ENCODE measurements around the gene SETMAR. TPM values are rescaled to one million over a fixed set of nuclear protein-coding genes. Genes with fewer than 3 reads are reported as not detected.

SETMAR gene
- polyA plus RNA-seq, 3 donors = 3.1 to 7.2 (median 3.5) TPM

DNA sequence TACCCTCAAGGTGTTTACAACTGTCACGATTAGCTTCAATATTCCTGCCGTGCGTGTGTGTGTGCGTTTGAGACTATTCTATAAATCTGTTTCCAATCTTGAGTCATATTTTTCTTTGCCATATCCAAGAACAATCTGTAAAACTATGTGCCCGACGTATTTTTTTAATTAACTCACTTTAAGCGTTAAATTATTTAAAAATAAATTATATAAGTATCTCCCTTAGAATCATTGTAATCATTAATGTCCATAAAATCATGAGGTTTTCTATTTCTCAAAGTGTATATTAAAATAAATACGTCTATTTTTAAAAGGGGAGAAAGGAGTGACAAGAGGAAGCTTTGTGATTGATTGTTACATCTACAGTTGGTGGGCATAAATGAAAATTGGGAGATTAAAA lies 2.9 kb downstream of the SETMAR start:
- WGBS (ENCODE audit: insufficient coverage) = 100% methylated on average over 4 of the region's 8 CpGs
- no peaks in the 10 kb centered on the region for H3K9me3 ChIP-seq (replicated peaks in 1 of 2; ENCODE audit: control insufficient read depth in 1 of 2, insufficient read depth in 1 of 2, low read length in 2 of 2)
- H3K4me3 ChIP-seq (replicated peaks in 1 of 3; ENCODE audit: low read depth in 2 of 3, low read length in 3 of 3) = no peak overlapping the region
- H3K27ac ChIP-seq (ENCODE audit: low read depth in 1 of 2, low read length in 2 of 2) = no peak overlapping the region
- DNase-seq = no peak
- H3K36me3 ChIP-seq (replicated peaks in 1 of 2; ENCODE audit: control insufficient read depth in 1 of 2, insufficient read depth in 2 of 2, low read length in 2 of 2) = peaks cover 0 to 16% of the 10 kb centered on the region in 2 donors
- H3K9ac ChIP-seq (ENCODE audit: insufficient read depth, low read length, poor library complexity, severe bottlenecking) = no peak overlapping the region
- H4K20me1 ChIP-seq (ENCODE audit: insufficient read depth, low read length) = no peaks in the 10 kb centered on the region
- no peak overlapping the region for H3K4me2 ChIP-seq (replicated peaks; ENCODE audit: extremely low read depth, low read length, poor library complexity, severe bottlenecking)
- H3K36me3 Mint-ChIP-seq = peaks cover 7 to 12% of the 10 kb centered on the region in 2 donors
- H3K27ac Mint-ChIP-seq = no peak overlapping the region
- no peak overlapping the region for H3K4me3 Mint-ChIP-seq
- peaks cover 29% of the 10 kb centered on the region for H3K4me1 Mint-ChIP-seq
- H3K79me2 ChIP-seq (ENCODE audit: insufficient read depth, low read length) = peaks cover 30% of the 10 kb centered on the region
- no peaks in the 10 kb centered on the region for H3K27me3 ChIP-seq (ENCODE audit: control insufficient read depth in 2 of 2, insufficient read depth in 2 of 2, low read length in 2 of 2)
- H2AFZ ChIP-seq (ENCODE audit: insufficient read depth, low read depth, low read length, poor library complexity, severe bottlenecking) = no peak overlapping the region
- peaks cover 21 to 25% of the 10 kb centered on the region in 2 donors for H3K4me1 ChIP-seq (ENCODE audit: control insufficient read depth in 1 of 2, insufficient read depth in 2 of 2, low read length in 2 of 2)
- TF ChIP-seq, protein P1, sequence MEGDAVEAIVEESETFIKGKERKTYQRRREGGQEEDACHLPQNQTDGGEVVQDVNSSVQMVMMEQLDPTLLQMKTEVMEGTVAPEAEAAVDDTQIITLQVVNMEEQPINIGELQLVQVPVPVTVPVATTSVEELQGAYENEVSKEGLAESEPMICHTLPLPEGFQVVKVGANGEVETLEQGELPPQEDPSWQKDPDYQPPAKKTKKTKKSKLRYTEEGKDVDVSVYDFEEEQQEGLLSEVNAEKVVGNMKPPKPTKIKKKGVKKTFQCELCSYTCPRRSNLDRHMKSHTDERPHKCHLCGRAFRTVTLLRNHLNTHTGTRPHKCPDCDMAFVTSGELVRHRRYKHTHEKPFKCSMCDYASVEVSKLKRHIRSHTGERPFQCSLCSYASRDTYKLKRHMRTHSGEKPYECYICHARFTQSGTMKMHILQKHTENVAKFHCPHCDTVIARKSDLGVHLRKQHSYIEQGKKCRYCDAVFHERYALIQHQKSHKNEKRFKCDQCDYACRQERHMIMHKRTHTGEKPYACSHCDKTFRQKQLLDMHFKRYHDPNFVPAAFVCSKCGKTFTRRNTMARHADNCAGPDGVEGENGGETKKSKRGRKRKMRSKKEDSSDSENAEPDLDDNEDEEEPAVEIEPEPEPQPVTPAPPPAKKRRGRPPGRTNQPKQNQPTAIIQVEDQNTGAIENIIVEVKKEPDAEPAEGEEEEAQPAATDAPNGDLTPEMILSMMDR (IDR thresholded peaks at IDR 0.05) = no peak
- peaks cover 0 to 3% (median 1%) of the 10 kb centered on the region in 3 donors for H3K27me3 Mint-ChIP-seq (ENCODE audit: low read depth in 3 of 3)
- intact Hi-C loops (cut with micrococcal nuclease) = no loop called here
- H3K9me3 Mint-ChIP-seq = peaks cover 0 to 4% (median 0%) of the 10 kb centered on the region in 7 donors

DNA sequence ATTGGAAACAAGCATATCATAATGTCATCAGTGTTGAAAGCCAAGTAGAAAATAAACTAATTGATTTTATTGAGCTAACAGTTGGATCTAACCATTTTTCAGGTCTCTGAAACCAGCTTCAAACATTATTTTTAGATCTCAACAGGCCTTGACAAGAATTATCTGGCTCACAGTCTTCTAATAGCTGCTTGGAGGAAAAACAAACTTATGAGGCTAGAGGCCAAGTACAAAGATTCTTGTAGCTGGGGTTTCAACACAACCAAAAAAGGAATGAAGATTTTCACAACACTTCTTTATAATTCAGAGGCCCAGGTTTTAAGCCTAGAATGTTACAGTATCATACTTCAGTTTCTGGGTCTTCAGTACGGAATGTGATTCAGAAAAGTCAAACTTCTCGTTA lies 3.7 kb downstream of the SETMAR start:
- H3K4me3 ChIP-seq (replicated peaks in 1 of 3; ENCODE audit: low read depth in 2 of 3, low read length in 3 of 3) = no peak overlapping the region
- no peak overlapping the region for H3K27ac ChIP-seq (ENCODE audit: low read depth in 1 of 2, low read length in 2 of 2)
- H3K36me3 Mint-ChIP-seq = peaks cover 10% of the 10 kb centered on the region in 2 donors
- H3K4me1 ChIP-seq (ENCODE audit: control insufficient read depth in 1 of 2, insufficient read depth in 2 of 2, low read length in 2 of 2) = peaks cover 21 to 25% of the 10 kb centered on the region in 2 donors
- no peaks in the 10 kb centered on the region for H4K20me1 ChIP-seq (ENCODE audit: insufficient read depth, low read length)
- H3K36me3 ChIP-seq (replicated peaks in 1 of 2; ENCODE audit: control insufficient read depth in 1 of 2, insufficient read depth in 2 of 2, low read length in 2 of 2) = peaks cover 0 to 16% of the 10 kb centered on the region in 2 donors
- H2AFZ ChIP-seq (ENCODE audit: insufficient read depth, low read depth, low read length, poor library complexity, severe bottlenecking) = no peak overlapping the region
- peaks cover 0 to 3% (median 0%) of the 10 kb centered on the region in 7 donors for H3K9me3 Mint-ChIP-seq
- TF ChIP-seq, protein P1 (IDR thresholded peaks at IDR 0.05) = no peak
- H3K9me3 ChIP-seq (replicated peaks in 1 of 2; ENCODE audit: control insufficient read depth in 1 of 2, insufficient read depth in 1 of 2, low read length in 2 of 2) = no peaks in the 10 kb centered on the region
- H3K4me3 Mint-ChIP-seq = no peak overlapping the region
- H3K4me1 Mint-ChIP-seq = peaks cover 32% of the 10 kb centered on the region
- DNase-seq = no peak
- H3K4me2 ChIP-seq (replicated peaks; ENCODE audit: extremely low read depth, low read length, poor library complexity, severe bottlenecking) = no peak overlapping the region
- peaks cover 30% of the 10 kb centered on the region for H3K79me2 ChIP-seq (ENCODE audit: insufficient read depth, low read length)
- H3K27me3 ChIP-seq (ENCODE audit: control insufficient read depth in 2 of 2, insufficient read depth in 2 of 2, low read length in 2 of 2) = no peaks in the 10 kb centered on the region
- WGBS (ENCODE audit: insufficient coverage) = 100% methylated on average over 2 of the region's 2 CpGs
- intact Hi-C loops (cut with micrococcal nuclease) = no loop called here
- H3K27me3 Mint-ChIP-seq (ENCODE audit: low read depth in 3 of 3) = peaks cover 0 to 3% (median 1%) of the 10 kb centered on the region in 3 donors
- H3K9ac ChIP-seq (ENCODE audit: insufficient read depth, low read length, poor library complexity, severe bottlenecking) = no peak overlapping the region
- H3K27ac Mint-ChIP-seq = no peak overlapping the region
